HepG2 (cell line): ENCODE results near the gene EMID1. TPM values are rescaled to one million over a fixed set of nuclear protein-coding genes. Genes with fewer than 3 reads are reported as not detected.

Source experiments
- AFF4 ChIP-seq: sonication (generic); formaldehyde crosslinking; IDR thresholded peaks from 2 replicates; pipeline ENCODE4 v1.4.0; 2020; ENCODE audit warnings: missing genetic modification reagents
- GLI4 ChIP-seq: sonication (generic); formaldehyde crosslinking; IDR thresholded peaks from 2 replicates; pipeline ENCODE4 v1.5.1; 2020; ENCODE audit warnings: missing genetic modification reagents, mild to moderate bottlenecking, moderate library complexity, borderline replicate concordance
- GLMP ChIP-seq: sonication (generic); formaldehyde crosslinking; IDR thresholded peaks from 2 replicates; pipeline ENCODE4 v1.9.0; 2021; ENCODE audit warnings: missing genetic modification reagents, mild to moderate bottlenecking, borderline replicate concordance
- HDAC1 ChIP-seq: sonication (generic); formaldehyde crosslinking; IDR thresholded peaks from 2 replicates; pipeline ENCODE4 v1.5.1; 2020; ENCODE audit warnings: mild to moderate bottlenecking, missing genetic modification reagents
- MAFG ChIP-seq: sonication (generic); formaldehyde crosslinking; IDR thresholded peaks from 2 replicates; pipeline ENCODE4 v1.5.1; 2020; ENCODE audit warnings: mild to moderate bottlenecking, missing genetic modification reagents
- NCOR1 ChIP-seq: fragments of 200-600 bp; sonication (generic); IDR thresholded peaks from 2 replicates; pipeline ENCODE4 v1.7.0; 2017; ENCODE audit warnings: antibody characterized with exemption, low read length, borderline replicate concordance
- NFIC ChIP-seq: IDR thresholded peaks from 2 replicates; pipeline ENCODE4 v1.6.1; 2012; ENCODE audit warnings: mild to moderate bottlenecking, low read length, inconsistent platforms
- NFRKB ChIP-seq: fragments of 450-650 bp; IDR thresholded peaks from 2 replicates; pipeline ENCODE4 v1.6.1; 2017
- NR3C1 ChIP-seq: sonication (generic); formaldehyde crosslinking; IDR thresholded peaks from 2 replicates; pipeline ENCODE4 v1.4.0; 2020; ENCODE audit warnings: missing genetic modification reagents
- PBX3 ChIP-seq: sonication (generic); formaldehyde crosslinking; IDR thresholded peaks from 2 replicates; pipeline ENCODE4 v1.8.1; 2023; ENCODE audit warnings: missing genetic modification reagents, inconsistent platforms, borderline replicate concordance
- POLR2G ChIP-seq: fragments of 200-400 bp; formaldehyde crosslinking; IDR thresholded peaks from 2 replicates; pipeline ENCODE4 v1.6.1; 2018; ENCODE audit warnings: mild to moderate bottlenecking, low read depth, low read length, moderate library complexity
- RXRA ChIP-seq: sonication (generic); formaldehyde crosslinking; IDR thresholded peaks from 2 replicates; pipeline ENCODE4 v1.5.1; 2020; ENCODE audit warnings: missing genetic modification reagents
- SALL1 ChIP-seq: sonication (generic); formaldehyde crosslinking; IDR thresholded peaks from 2 replicates; pipeline ENCODE4 v1.8.0; 2022; ENCODE audit warnings: mild to moderate bottlenecking, missing genetic modification reagents
- TFAP4 ChIP-seq: sonication (generic); IDR thresholded peaks from 2 replicates; pipeline ENCODE4 v1.6.1; 2016; ENCODE audit warnings: low read depth, borderline replicate concordance
- ZFP90 ChIP-seq: sonication (generic); formaldehyde crosslinking; IDR thresholded peaks from 2 replicates; pipeline ENCODE4 v1.8.0; 2022; ENCODE audit warnings: missing genetic modification reagents, mild to moderate bottlenecking, inconsistent platforms, borderline replicate concordance
- ZNF572 ChIP-seq: sonication (generic); formaldehyde crosslinking; IDR thresholded peaks from 2 replicates; pipeline ENCODE4 v1.5.1; 2020; ENCODE audit warnings: mild to moderate bottlenecking, missing genetic modification reagents
- ZNF670 ChIP-seq: sonication (generic); formaldehyde crosslinking; IDR thresholded peaks from 2 replicates; pipeline ENCODE4 v1.8.0; 2022; ENCODE audit warnings: mild to moderate bottlenecking, missing genetic modification reagents, borderline replicate concordance
- ZNF672 ChIP-seq: sonication (generic); formaldehyde crosslinking; IDR thresholded peaks from 2 replicates; pipeline ENCODE4 v1.8.1; 2022; ENCODE audit warnings: missing genetic modification reagents
- ZNF703 ChIP-seq: sonication (generic); formaldehyde crosslinking; IDR thresholded peaks from 2 replicates; pipeline ENCODE4 v1.5.1; 2020; ENCODE audit warnings: missing genetic modification reagents, mild to moderate bottlenecking, moderate library complexity, borderline replicate concordance
- ZNF770 ChIP-seq: sonication (generic); formaldehyde crosslinking; IDR thresholded peaks from 2 replicates; pipeline ENCODE4 v1.5.0; 2020; ENCODE audit warnings: mild to moderate bottlenecking, missing genetic modification reagents
- polyA plus RNA-seq, 8 experiments: library from polyadenylated mRNA; depleted of rRNA in 3 of 8; stranded (reverse) in 7 of 8; unstranded in 1 of 8; fragments of >200 nt; fragmentation: Illumina TruSeq in 4 of 8; extraction: Trizol in 4 of 8; gene quantifications; 2 replicates each; pipeline versions ENCODE4 v1.2.1 to v1.2.3, GENCODE V29; 2011 to 2016; ENCODE audit warnings: low read depth in 4 of 8, missing spikeins in 1 of 8, mixed read lengths in 1 of 8; ENCODE audit not compliant: insufficient read depth in 1 of 8
- total RNA-seq, 5 experiments: library from RNA; depleted of rRNA; stranded (reverse); fragments of >200 nt; fragmentation: Illumina TruSeq; extraction: Trizol; gene quantifications; 2 replicates each; pipeline ENCODE4 v1.2.3, GENCODE V29; 2016; ENCODE audit warnings: low read depth in 1 of 5

The EMID1 gene
- total and polyA plus RNA-seq, 2 of the 13 experiments (the other 11 are each of a cell fraction or from before 2014, with no cell fraction given), result 0.45 to 0.82 TPM

GRCh38 chr22:29267858-29268510 is 62.3 kb downstream of the EMID1 start, which contains the start of the genes EWSR1 and RHBDD3 (continued):
- TF ChIP-seq GLI4 (CRISPR knock-in tag), result no peak
- no peak; the same call in 1 of the 2 replicates for TF ChIP-seq AFF4
- peak; percentile 56; the same call in 1 of the 2 replicates for TF ChIP-seq ZNF670 (CRISPR knock-in tag)
- TF ChIP-seq HDAC1 (CRISPR knock-in tag), result peak; percentile 59
- TF ChIP-seq SALL1, result peak; percentile 53
- TF ChIP-seq TFAP4, result peak; percentile 27; the same call in 1 of the 2 replicates
- 0 out of 2 replicates have a peak, but pooled peaks have one; percentile 19 for TF ChIP-seq ZNF572 (CRISPR knock-in tag)
- peak; percentile 78 for TF ChIP-seq RXRA (CRISPR knock-in tag)
- no peak for TF ChIP-seq NR3C1 (CRISPR knock-in tag)
- peak; percentile 64; the same call in 1 of the 2 replicates for TF ChIP-seq NFIC
- TF ChIP-seq PBX3 (CRISPR knock-in tag), result peak; percentile 26; the same call in 1 of the 2 replicates
- peak; percentile 95 for TF ChIP-seq NFRKB
- TF ChIP-seq ZNF703 (CRISPR knock-in tag), result 0 out of 2 replicates have a peak, but pooled peaks have one; percentile 14
- 0 out of 2 replicates have a peak, but pooled peaks have one; percentile 10 for TF ChIP-seq NCOR1
- TF ChIP-seq POLR2G, result peak; percentile 87
- TF ChIP-seq MAFG (CRISPR knock-in tag), result peak; percentile 79; the same call in 1 of the 2 replicates
- TF ChIP-seq GLMP (CRISPR knock-in tag), result no peak
- TF ChIP-seq ZFP90 (CRISPR knock-in tag), result peak; percentile 49
- TF ChIP-seq ZNF672, result 0 out of 2 replicates have a peak, but pooled peaks have one; percentile 3
- TF ChIP-seq ZNF770 (CRISPR knock-in tag), result no peak
